GM12878 (cell line): ENCODE results near the gene IPO11. TPM values are rescaled to one million over a fixed set of nuclear protein-coding genes. Genes with fewer than 3 reads are reported as not detected.

Experiments used
- ATAC-seq: fragments of 200-7000 bp; cut with Tn5 transposase; 3 replicates; pipeline ENCODE4 v1.9.1; 2020; ENCODE audit warnings: mild to moderate bottlenecking, moderate library complexity
- BruUV-seq: library from RNA; stranded (reverse); fragments of 400-500 nt; replicated peaks from 2 replicates; lab custom pipeline; 2021; lab: Mats Ljungman, UMichigan
- CTCF ChIA-PET: fragments of 300-600 bp; sonication (Branson Sonifier 250); formaldehyde crosslinking; extraction: SDS; loops from one replicate; lab custom pipeline; 2021; ENCODE audit warnings: inconsistent platforms; lab: Yijun Ruan, JAX
- POLR2A ChIA-PET: fragments of 350-600 bp; formaldehyde crosslinking; extraction: SDS; loops from one replicate; lab custom pipeline; 2021; ENCODE audit warnings: inconsistent platforms; lab: Charles Lee
- RAD21 ChIA-PET: fragments of 300-600 bp; sonication (Branson Sonifier 250); formaldehyde crosslinking; loops from one replicate; lab custom pipeline; 2023; ENCODE audit warnings: antibody characterized with exemption; ENCODE audit not compliant: unreplicated experiment; lab: Charles Lee
- SMC1A ChIA-PET: fragments of 300-600 bp; sonication (Branson Sonifier 250); formaldehyde crosslinking; loops from one replicate; lab custom pipeline; 2023; ENCODE audit not compliant: unreplicated experiment, uncharacterized antibody; lab: Charles Lee
- DNase-seq: peaks from one replicate; pipeline ENCODE4 v3.0.0-alpha.2; 2011; ENCODE audit warnings: low read depth, low spot score
- FAIRE-seq: peaks from 3 replicates; lab custom pipeline; 2011; peaks lifted over from hg19 to GRCh38; lab: Jason Lieb, UNC
- H2AFZ ChIP-seq: 2 replicates; pipeline ENCODE4 v1.6.0; 2011; ENCODE audit warnings: low read depth, low read length, control low read depth; ENCODE audit not compliant: control insufficient read depth
- H3K27ac ChIP-seq: 2 replicates; pipeline ENCODE4 v1.5.1; 2011; ENCODE audit warnings: control low read depth; ENCODE audit not compliant: control insufficient read depth, insufficient read depth
- H3K27me3 ChIP-seq, 2 experiments: replicated peaks in 1 of 2; 2 replicates each; pipeline versions ENCODE4 v1.6.0 to v1.6.1; 2011; ENCODE audit warnings: low read length in 1 of 2; ENCODE audit not compliant: control insufficient read depth in 2 of 2, insufficient read depth in 2 of 2
- H3K36me3 ChIP-seq, 2 experiments: 2 replicates each; pipeline ENCODE4 v1.5.1; 2011; ENCODE audit warnings: low read length in 1 of 2; ENCODE audit not compliant: control insufficient read depth in 2 of 2, insufficient read depth in 2 of 2
- H3K4me1 ChIP-seq: 2 replicates; pipeline ENCODE4 v1.6.1; 2011; ENCODE audit warnings: mild to moderate bottlenecking, low read length, moderate library complexity, mixed read lengths; ENCODE audit not compliant: control insufficient read depth, insufficient read depth
- H3K4me2 ChIP-seq: 2 replicates; pipeline ENCODE4 v1.6.0; 2011; ENCODE audit warnings: control low read depth; ENCODE audit not compliant: control insufficient read depth, insufficient read depth
- H3K4me3 ChIP-seq: fragments of 200-600 bp; sonication (generic); 2 replicates; pipeline ENCODE4 v1.5.1; 2016
- H3K79me2 ChIP-seq: 2 replicates; pipeline ENCODE4 v1.6.0; 2011; ENCODE audit warnings: low read length; ENCODE audit not compliant: control insufficient read depth, insufficient read depth
- H3K9ac ChIP-seq: 2 replicates; pipeline ENCODE4 v1.8.0; 2011; ENCODE audit warnings: low read length, control low read depth, mixed read lengths; ENCODE audit not compliant: control insufficient read depth, insufficient read depth
- H3K9me3 ChIP-seq: replicated peaks from 3 replicates; pipeline ENCODE4 v1.5.1; 2011; ENCODE audit warnings: mild to moderate bottlenecking, low read length; ENCODE audit not compliant: control insufficient read depth, insufficient read depth
- H4K20me1 ChIP-seq: 2 replicates; pipeline ENCODE4 v1.6.0; 2011; ENCODE audit not compliant: control insufficient read depth, insufficient read depth
- CEBPB ChIP-seq, 2 experiments: fragments of 150-350 bp in 1 of 2; IDR thresholded peaks; 2 replicates each; pipeline ENCODE4 v1.6.1; 2012 to 2014; ENCODE audit warnings: low read depth in 2 of 2, low read length in 2 of 2, borderline replicate concordance in 1 of 2, inconsistent platforms in 1 of 2
- CHD1 ChIP-seq: IDR thresholded peaks from 2 replicates; pipeline ENCODE4 v1.6.1; 2012; ENCODE audit warnings: low read depth, low read length, improper control_type of control experiment
- FOXM1 ChIP-seq: IDR thresholded peaks from 2 replicates; pipeline ENCODE4 v1.6.1; 2012; ENCODE audit warnings: low read depth, mild to moderate bottlenecking, inconsistent platforms, low read length, moderate library complexity
- HDAC2 ChIP-seq: fragments of 200-600 bp; sonication (generic); IDR thresholded peaks from 2 replicates; pipeline ENCODE4 v1.6.1; 2017
- IRF4 ChIP-seq: IDR thresholded peaks from 2 replicates; pipeline ENCODE4 v1.6.1; 2011; ENCODE audit warnings: low read depth, low read length
- JUND ChIP-seq: IDR thresholded peaks from 2 replicates; pipeline ENCODE4 v1.6.1; 2012; ENCODE audit warnings: low read depth, mild to moderate bottlenecking, low read length, improper control_type of control experiment, moderate library complexity
- STAT3 ChIP-seq: IDR thresholded peaks from 2 replicates; pipeline ENCODE4 v1.6.1; 2011; ENCODE audit warnings: low read depth, low read length, improper control_type of control experiment
- TAF1 ChIP-seq: IDR thresholded peaks from 2 replicates; pipeline ENCODE4 v1.6.1; 2011; ENCODE audit warnings: mild to moderate bottlenecking, low read depth, low read length, borderline replicate concordance
- TCF12 ChIP-seq: IDR thresholded peaks from 2 replicates; pipeline ENCODE4 v1.6.1; 2011; ENCODE audit warnings: low read depth, mild to moderate bottlenecking, low read length
- WRNIP1 ChIP-seq: IDR thresholded peaks from 2 replicates; pipeline ENCODE4 v1.6.1; 2011; ENCODE audit warnings: low read depth, low read length, improper control_type of control experiment, borderline replicate concordance
- ZBED1 ChIP-seq: IDR thresholded peaks from 2 replicates; pipeline ENCODE4 v1.6.1; 2016; ENCODE audit warnings: borderline replicate concordance
- ZNF274 ChIP-seq: IDR thresholded peaks from one replicate; pipeline ENCODE4 v1.8.0; 2011; ENCODE audit not compliant: insufficient read length, insufficient read depth
- ZNF622 ChIP-seq: fragments of 450-650 bp; IDR thresholded peaks from 2 replicates; pipeline ENCODE4 v1.6.1; 2017; ENCODE audit warnings: mild to moderate bottlenecking, inconsistent platforms
- WGBS: methylation state at CpG from one replicate; pipeline ENCODE4 v1.1.6; 2016; ENCODE audit warnings: low lambda C conversion rate; ENCODE audit not compliant: insufficient replicate concordance, insufficient coverage; ENCODE audit errors: missing lambda C conversion rate; 5-methylcytosine and 5-hydroxymethylcytosine counted together
- in situ Hi-C: fragments of 300-500 bp; cut with MboI; formaldehyde crosslinking; loops from 9 replicates; pipeline ENCODE4 v1.14.3; 2018; ENCODE audit warnings: mixed read lengths
- intact Hi-C: fragments of 100-400 bp; cut with micrococcal nuclease; formaldehyde crosslinking; loops from one replicate; pipeline ENCODE4 v1.14.2; 2022; ENCODE audit not compliant: unreplicated experiment
- polyA plus RNA-seq, 11 experiments: library from polyadenylated mRNA; depleted of rRNA in 4 of 11; unstranded in 6 of 11; stranded (reverse) in 5 of 11; fragments of >200 nt; fragmentation: Nextera tagmentation in 4 of 11; fragmentation: Illumina TruSeq in 1 of 11; extraction: Ambion mirVana in 4 of 11; extraction: Trizol in 1 of 11; gene quantifications; 1 replicate in 1 of 11; 2 replicates in 10 of 11; pipeline versions ENCODE4 v1.2.1 to v1.2.3, GENCODE V29; 2011 to 2016; ENCODE audit warnings: inconsistent platforms in 2 of 11, missing spikeins in 2 of 11, low read depth in 1 of 11
- total RNA-seq, 4 experiments: library from RNA; depleted of rRNA in 3 of 4; stranded (reverse); fragments of >200 nt in 3 of 4; fragmentation: Illumina TruSeq in 1 of 4; extraction: Trizol in 1 of 4; gene quantifications; 2 replicates each; pipeline versions ENCODE4 v1.2.1 to v1.2.3, GENCODE V29; 2013 to 2021
- TF ChIP-seq, protein P1 (sequence below): fragments of 150-350 bp; IDR thresholded peaks from 2 replicates; pipeline ENCODE4 v1.6.1; 2016; ENCODE audit warnings: low read depth, low read length
- TF ChIP-seq, protein P2 (sequence below): IDR thresholded peaks from 2 replicates; pipeline ENCODE4 v1.6.1; 2012; ENCODE audit warnings: improper control_type of control experiment, low read depth, low read length; ENCODE audit not compliant: insufficient replicate concordance

IPO11 gene
- total and polyA plus RNA-seq, 10 of the 15 experiments (the other 5 are each of a cell fraction or from before 2014, with no cell fraction given), result 14.1 to 49.3 (median 29.8) TPM

DNA sequence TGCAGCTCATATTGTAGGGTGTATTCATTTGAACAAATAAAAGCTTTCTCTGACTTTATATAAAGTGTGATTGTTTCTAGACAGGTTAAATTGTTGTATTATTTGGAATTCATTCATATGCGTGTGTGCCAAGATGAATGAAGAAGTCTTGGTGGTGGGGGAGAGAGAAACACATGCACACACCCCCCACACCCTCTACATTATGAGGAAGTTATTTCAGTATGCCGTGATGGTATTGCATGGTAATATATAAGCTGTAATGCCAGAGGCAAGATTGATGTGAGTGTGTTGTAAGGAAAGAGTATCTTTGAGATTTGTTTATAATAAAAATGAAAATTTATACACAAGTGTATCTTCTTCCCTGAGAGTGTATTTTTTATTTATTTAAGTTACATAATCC, 71.0 kb downstream of the IPO11 start:
- ChIA-PET SMC1A (interaction anchor here (0.6 to 2.1 kb wide), 6 partner anchors 10 to 237 kb away, joined by 3 to 13 read pairs (median 4); no protein-coding TSS in a partner anchor), RAD21 (interaction anchor here (1.1 to 1.3 kb wide), 2 partner anchors 25 to 56 kb away, joined by 3 read pairs; no protein-coding TSS in a partner anchor), POLR2A (no interaction called here), CTCF (interaction anchor here (0.8 to 2.2 kb wide), 4 partner anchors 23 to 236 kb away, joined by 3 to 7 read pairs (median 4); no protein-coding TSS in a partner anchor)
- in situ Hi-C loops (no loop called here), intact Hi-C loops (no loop called here)
- no peak overlapping the region for H2AFZ ChIP-seq
- H4K20me1 ChIP-seq, result no peaks in the 10 kb centered on the region
- H3K9ac ChIP-seq, result no peak overlapping the region
- H3K36me3 ChIP-seq, result no peaks in the 10 kb centered on the region
- no peak for ATAC-seq
- no peak overlapping the region for H3K4me2 ChIP-seq
- H3K4me3 ChIP-seq, result no peak overlapping the region
- no peak for TF ChIP-seq JUND
- TF ChIP-seq WRNIP1, result no peak
- no peak for TF ChIP-seq CHD1
- no peak for TF ChIP-seq TAF1
- no peak for TF ChIP-seq STAT3
- TF ChIP-seq ZNF274, result no peak
- TF ChIP-seq HDAC2, result no peak
- no peak for TF ChIP-seq ZNF622
- TF ChIP-seq, protein P1, sequence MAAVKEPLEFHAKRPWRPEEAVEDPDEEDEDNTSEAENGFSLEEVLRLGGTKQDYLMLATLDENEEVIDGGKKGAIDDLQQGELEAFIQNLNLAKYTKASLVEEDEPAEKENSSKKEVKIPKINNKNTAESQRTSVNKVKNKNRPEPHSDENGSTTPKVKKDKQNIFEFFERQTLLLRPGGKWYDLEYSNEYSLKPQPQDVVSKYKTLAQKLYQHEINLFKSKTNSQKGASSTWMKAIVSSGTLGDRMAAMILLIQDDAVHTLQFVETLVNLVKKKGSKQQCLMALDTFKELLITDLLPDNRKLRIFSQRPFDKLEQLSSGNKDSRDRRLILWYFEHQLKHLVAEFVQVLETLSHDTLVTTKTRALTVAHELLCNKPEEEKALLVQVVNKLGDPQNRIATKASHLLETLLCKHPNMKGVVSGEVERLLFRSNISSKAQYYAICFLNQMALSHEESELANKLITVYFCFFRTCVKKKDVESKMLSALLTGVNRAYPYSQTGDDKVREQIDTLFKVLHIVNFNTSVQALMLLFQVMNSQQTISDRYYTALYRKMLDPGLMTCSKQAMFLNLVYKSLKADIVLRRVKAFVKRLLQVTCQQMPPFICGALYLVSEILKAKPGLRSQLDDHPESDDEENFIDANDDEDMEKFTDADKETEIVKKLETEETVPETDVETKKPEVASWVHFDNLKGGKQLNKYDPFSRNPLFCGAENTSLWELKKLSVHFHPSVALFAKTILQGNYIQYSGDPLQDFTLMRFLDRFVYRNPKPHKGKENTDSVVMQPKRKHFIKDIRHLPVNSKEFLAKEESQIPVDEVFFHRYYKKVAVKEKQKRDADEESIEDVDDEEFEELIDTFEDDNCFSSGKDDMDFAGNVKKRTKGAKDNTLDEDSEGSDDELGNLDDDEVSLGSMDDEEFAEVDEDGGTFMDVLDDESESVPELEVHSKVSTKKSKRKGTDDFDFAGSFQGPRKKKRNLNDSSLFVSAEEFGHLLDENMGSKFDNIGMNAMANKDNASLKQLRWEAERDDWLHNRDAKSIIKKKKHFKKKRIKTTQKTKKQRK, result no peak
- TF ChIP-seq CEBPB (IDR thresholded peaks at IDR 0.05; ENCODE audit: borderline replicate concordance in 1 of 2, low read depth in 2 of 2, low read length in 2 of 2), result no peak
- no peak for TF ChIP-seq FOXM1
- TF ChIP-seq TCF12, result no peak
- no peak for TF ChIP-seq IRF4
- TF ChIP-seq ZBED1, result no peak
- TF ChIP-seq, protein P2, sequence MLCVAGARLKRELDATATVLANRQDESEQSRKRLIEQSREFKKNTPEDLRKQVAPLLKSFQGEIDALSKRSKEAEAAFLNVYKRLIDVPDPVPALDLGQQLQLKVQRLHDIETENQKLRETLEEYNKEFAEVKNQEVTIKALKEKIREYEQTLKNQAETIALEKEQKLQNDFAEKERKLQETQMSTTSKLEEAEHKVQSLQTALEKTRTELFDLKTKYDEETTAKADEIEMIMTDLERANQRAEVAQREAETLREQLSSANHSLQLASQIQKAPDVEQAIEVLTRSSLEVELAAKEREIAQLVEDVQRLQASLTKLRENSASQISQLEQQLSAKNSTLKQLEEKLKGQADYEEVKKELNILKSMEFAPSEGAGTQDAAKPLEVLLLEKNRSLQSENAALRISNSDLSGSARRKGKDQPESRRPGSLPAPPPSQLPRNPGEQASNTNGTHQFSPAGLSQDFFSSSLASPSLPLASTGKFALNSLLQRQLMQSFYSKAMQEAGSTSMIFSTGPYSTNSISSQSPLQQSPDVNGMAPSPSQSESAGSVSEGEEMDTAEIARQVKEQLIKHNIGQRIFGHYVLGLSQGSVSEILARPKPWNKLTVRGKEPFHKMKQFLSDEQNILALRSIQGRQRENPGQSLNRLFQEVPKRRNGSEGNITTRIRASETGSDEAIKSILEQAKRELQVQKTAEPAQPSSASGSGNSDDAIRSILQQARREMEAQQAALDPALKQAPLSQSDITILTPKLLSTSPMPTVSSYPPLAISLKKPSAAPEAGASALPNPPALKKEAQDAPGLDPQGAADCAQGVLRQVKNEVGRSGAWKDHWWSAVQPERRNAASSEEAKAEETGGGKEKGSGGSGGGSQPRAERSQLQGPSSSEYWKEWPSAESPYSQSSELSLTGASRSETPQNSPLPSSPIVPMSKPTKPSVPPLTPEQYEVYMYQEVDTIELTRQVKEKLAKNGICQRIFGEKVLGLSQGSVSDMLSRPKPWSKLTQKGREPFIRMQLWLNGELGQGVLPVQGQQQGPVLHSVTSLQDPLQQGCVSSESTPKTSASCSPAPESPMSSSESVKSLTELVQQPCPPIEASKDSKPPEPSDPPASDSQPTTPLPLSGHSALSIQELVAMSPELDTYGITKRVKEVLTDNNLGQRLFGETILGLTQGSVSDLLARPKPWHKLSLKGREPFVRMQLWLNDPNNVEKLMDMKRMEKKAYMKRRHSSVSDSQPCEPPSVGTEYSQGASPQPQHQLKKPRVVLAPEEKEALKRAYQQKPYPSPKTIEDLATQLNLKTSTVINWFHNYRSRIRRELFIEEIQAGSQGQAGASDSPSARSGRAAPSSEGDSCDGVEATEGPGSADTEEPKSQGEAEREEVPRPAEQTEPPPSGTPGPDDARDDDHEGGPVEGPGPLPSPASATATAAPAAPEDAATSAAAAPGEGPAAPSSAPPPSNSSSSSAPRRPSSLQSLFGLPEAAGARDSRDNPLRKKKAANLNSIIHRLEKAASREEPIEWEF, result no peak
- H3K79me2 ChIP-seq, result no peaks in the 10 kb centered on the region
- BruUV-seq, result no TSS peak
- H3K27ac ChIP-seq, result no peak overlapping the region
- 91% methylated on average over 2 of the region's 2 CpGs for WGBS
- no peak for FAIRE-seq
- DNase-seq, result no peak
- no peaks in the 10 kb centered on the region for H3K27me3 ChIP-seq
- H3K4me1 ChIP-seq, result no peaks in the 10 kb centered on the region
- H3K9me3 ChIP-seq, result no peaks in the 10 kb centered on the region
